Neural progenitor cell (in vitro differentiated cells): ENCODE results near the gene CCDC141.

ENCODE experiments used
- EZH2 ChIP-seq: fragments of 200-600 bp; sonication (generic); IDR thresholded peaks from 2 replicates; pipeline ENCODE4 v1.6.1; 2017; ENCODE audit warnings: antibody characterized with exemption, mild to moderate bottlenecking, moderate library complexity
- EZH2phosphoT487 ChIP-seq: fragments of 200-600 bp; sonication (generic); IDR thresholded peaks from 2 replicates; pipeline ENCODE4 v1.6.1; 2017; ENCODE audit warnings: antibody characterized with exemption
- TF ChIP-seq, protein P1 (sequence below): fragments of 200-600 bp; sonication (generic); IDR thresholded peaks from 2 replicates; pipeline ENCODE4 v1.5.1; 2017; ENCODE audit warnings: antibody characterized with exemption, mild to moderate bottlenecking

DNA sequence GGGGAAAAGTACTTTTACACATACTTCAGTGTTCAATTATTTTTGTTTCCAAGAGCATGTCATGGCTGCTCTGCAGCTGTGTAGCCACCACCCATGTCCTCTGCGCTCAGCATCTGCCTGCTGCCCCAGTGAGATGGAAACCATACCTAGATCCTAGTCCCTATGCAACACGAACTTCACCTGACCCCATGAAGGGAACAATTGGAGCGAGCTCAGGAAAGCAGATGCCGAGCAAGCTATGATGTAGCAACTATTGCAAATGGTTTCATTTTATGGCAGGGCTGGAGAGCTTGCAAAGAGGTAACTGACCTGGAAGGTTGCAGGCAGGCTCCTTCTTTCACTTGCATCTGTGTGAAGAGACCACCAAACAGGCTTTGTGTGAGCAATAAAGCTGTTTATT is 1.3 kb upstream of the CCDC141 start:
- TF ChIP-seq, protein P1, sequence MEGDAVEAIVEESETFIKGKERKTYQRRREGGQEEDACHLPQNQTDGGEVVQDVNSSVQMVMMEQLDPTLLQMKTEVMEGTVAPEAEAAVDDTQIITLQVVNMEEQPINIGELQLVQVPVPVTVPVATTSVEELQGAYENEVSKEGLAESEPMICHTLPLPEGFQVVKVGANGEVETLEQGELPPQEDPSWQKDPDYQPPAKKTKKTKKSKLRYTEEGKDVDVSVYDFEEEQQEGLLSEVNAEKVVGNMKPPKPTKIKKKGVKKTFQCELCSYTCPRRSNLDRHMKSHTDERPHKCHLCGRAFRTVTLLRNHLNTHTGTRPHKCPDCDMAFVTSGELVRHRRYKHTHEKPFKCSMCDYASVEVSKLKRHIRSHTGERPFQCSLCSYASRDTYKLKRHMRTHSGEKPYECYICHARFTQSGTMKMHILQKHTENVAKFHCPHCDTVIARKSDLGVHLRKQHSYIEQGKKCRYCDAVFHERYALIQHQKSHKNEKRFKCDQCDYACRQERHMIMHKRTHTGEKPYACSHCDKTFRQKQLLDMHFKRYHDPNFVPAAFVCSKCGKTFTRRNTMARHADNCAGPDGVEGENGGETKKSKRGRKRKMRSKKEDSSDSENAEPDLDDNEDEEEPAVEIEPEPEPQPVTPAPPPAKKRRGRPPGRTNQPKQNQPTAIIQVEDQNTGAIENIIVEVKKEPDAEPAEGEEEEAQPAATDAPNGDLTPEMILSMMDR: no peak
- TF ChIP-seq EZH2phosphoT487 (no peak), EZH2 (no peak)
